A549 (cell line): ENCODE measurements around the gene NRBP1. TPM values are rescaled to one million over a fixed set of nuclear protein-coding genes. Genes with fewer than 3 reads are reported as not detected.

Experiments used
- ATOH8 ChIP-seq: fragments of 250-450 bp; sonication (Bioruptor Pico); IDR thresholded peaks from 2 replicates; pipeline ENCODE4 v1.5.0; 2020; ENCODE audit warnings: low read depth, mild to moderate bottlenecking, moderate library complexity
- BHLHE40 ChIP-seq: IDR thresholded peaks from 2 replicates; pipeline ENCODE4 v1.6.1; 2012; ENCODE audit warnings: low read depth, low read length, inconsistent platforms
- CEBPB ChIP-seq, 2 experiments: fragments of >200 bp in 1 of 2; sonication (Bioruptor Twin) in 1 of 2; formaldehyde crosslinking in 1 of 2; IDR thresholded peaks; 2 replicates each; pipeline ENCODE4 v1.6.1; 2012 to 2016
- CHD4 ChIP-seq: fragments of 200-600 bp; sonication (generic); IDR thresholded peaks from 2 replicates; pipeline ENCODE4 v1.6.1; 2016; ENCODE audit warnings: antibody characterized with exemption, mild to moderate bottlenecking, borderline replicate concordance
- CTCF ChIP-seq: fragments of >200 bp; sonication (Bioruptor Twin); formaldehyde crosslinking; IDR thresholded peaks from 3 replicates; pipeline ENCODE4 v1.5.1; 2016
- E2F6 ChIP-seq: IDR thresholded peaks from 2 replicates; pipeline ENCODE4 v1.6.1; 2012; ENCODE audit warnings: low read depth, borderline replicate concordance
- EHF ChIP-seq: fragments of 250-450 bp; sonication (Bioruptor Pico); IDR thresholded peaks from 2 replicates; pipeline ENCODE4 v1.5.0; 2020; ENCODE audit warnings: mild to moderate bottlenecking
- FOSB ChIP-seq: fragments of 250-450 bp; sonication (Bioruptor Pico); IDR thresholded peaks from 2 replicates; pipeline ENCODE4 v1.5.0; 2020; ENCODE audit warnings: mild to moderate bottlenecking, moderate library complexity
- HEYL ChIP-seq: fragments of 250-450 bp; sonication (Bioruptor Pico); IDR thresholded peaks from 2 replicates; pipeline ENCODE4 v1.8.0; 2021; ENCODE audit warnings: mild to moderate bottlenecking, moderate library complexity
- HOXB5 ChIP-seq: fragments of 250-450 bp; sonication (Bioruptor Pico); IDR thresholded peaks from 2 replicates; pipeline ENCODE4 v1.5.0; 2020; ENCODE audit warnings: mild to moderate bottlenecking, moderate library complexity
- JUNB ChIP-seq: fragments of >200 bp; sonication (Bioruptor Twin); formaldehyde crosslinking; IDR thresholded peaks from 2 replicates; pipeline ENCODE4 v1.6.1; 2016
- MAX ChIP-seq: IDR thresholded peaks from 2 replicates; pipeline ENCODE4 v1.6.1; 2012
- MYC ChIP-seq: IDR thresholded peaks from 2 replicates; pipeline ENCODE4 v1.6.1; 2012; ENCODE audit warnings: mild to moderate bottlenecking, inconsistent platforms, low read length, improper control_type of control experiment, borderline replicate concordance
- NFE2L2 ChIP-seq: fragments of 150-350 bp; conservative IDR thresholded peaks from 2 replicates; pipeline ENCODE4 v1.6.1; 2014; ENCODE audit warnings: low read length
- NR3C1 ChIP-seq: fragments of >200 bp; sonication (Bioruptor Twin); formaldehyde crosslinking; IDR thresholded peaks from 3 replicates; pipeline ENCODE4 v1.6.1; 2017
- PHF8 ChIP-seq: fragments of 200-600 bp; sonication (generic); IDR thresholded peaks from 2 replicates; pipeline ENCODE4 v1.6.1; 2016; ENCODE audit warnings: low read depth, mild to moderate bottlenecking, antibody characterized with exemption, moderate library complexity, borderline replicate concordance
- POLR2A ChIP-seq: IDR thresholded peaks from 2 replicates; pipeline ENCODE4 v1.6.1; 2012; ENCODE audit warnings: mild to moderate bottlenecking, low read length
- POLR2AphosphoS2 ChIP-seq: conservative IDR thresholded peaks from 2 replicates; pipeline ENCODE4 v1.6.1; 2012; ENCODE audit warnings: low read length, improper control_type of control experiment, inconsistent platforms
- RAD21 ChIP-seq, 2 experiments: fragments of >200 bp in 1 of 2; sonication (Bioruptor Twin) in 1 of 2; formaldehyde crosslinking in 1 of 2; IDR thresholded peaks in 1 of 2; conservative IDR thresholded peaks in 1 of 2; 2 replicates in 1 of 2; 3 replicates in 1 of 2; pipeline ENCODE4 v1.6.1; 2012 to 2018; ENCODE audit warnings: inconsistent platforms in 1 of 2
- RCOR1 ChIP-seq: fragments of 150-350 bp; IDR thresholded peaks from 2 replicates; pipeline ENCODE4 v1.6.1; 2014; ENCODE audit warnings: antibody characterized with exemption, low read length, low read depth
- RFX5 ChIP-seq: fragments of 450-650 bp; IDR thresholded peaks from 2 replicates; pipeline ENCODE4 v1.7.1; 2014; ENCODE audit warnings: antibody characterized with exemption, mild to moderate bottlenecking, moderate library complexity
- SREBF2 ChIP-seq: fragments of 450-650 bp; IDR thresholded peaks from 2 replicates; pipeline ENCODE4 v1.6.1; 2014; ENCODE audit warnings: mild to moderate bottlenecking, moderate library complexity
- TFCP2L1 ChIP-seq: fragments of 250-450 bp; sonication (Bioruptor Pico); IDR thresholded peaks from 2 replicates; pipeline ENCODE4 v1.5.0; 2021; ENCODE audit warnings: mild to moderate bottlenecking
- TP53 ChIP-seq: fragments of 250-450 bp; sonication (Bioruptor Pico); IDR thresholded peaks from 2 replicates; pipeline ENCODE4 v1.5.0; 2021; ENCODE audit warnings: mild to moderate bottlenecking, moderate library complexity
- USF2 ChIP-seq: fragments of 450-650 bp; IDR thresholded peaks from 2 replicates; pipeline ENCODE4 v1.6.1; 2014; ENCODE audit warnings: antibody characterized with exemption
- ZFP36 ChIP-seq: fragments of 450-650 bp; IDR thresholded peaks from 2 replicates; pipeline ENCODE4 v1.6.1; 2014; ENCODE audit warnings: borderline replicate concordance; ENCODE audit not compliant: partially characterized antibody
- polyA plus RNA-seq, 4 experiments: library from polyadenylated mRNA; depleted of rRNA in 3 of 4; stranded (reverse); fragments of >200 nt; fragmentation: RNase III in 1 of 4; extraction: RNeasy Plus Mini Kit Qiagen cat#74134 plus additional on column Dnase treatment in 1 of 4; gene quantifications; 2 replicates in 3 of 4; 3 replicates in 1 of 4; pipeline ENCODE4 v1.2.3, GENCODE V29; 2011 to 2017

Gene NRBP1
- polyA plus RNA-seq, 2 of the 4 experiments (the other 2 are of a cell fraction): 138 to 229 TPM

- TF ChIP-seq BHLHE40: peak; percentile 51
- TF ChIP-seq EHF (CRISPR knock-in tag): 0 out of 2 replicates have a peak, but pooled peaks have one; percentile 53
- 0 out of 2 replicates have a peak, but pooled peaks have one; percentile 50 for TF ChIP-seq POLR2AphosphoS2
- no peak for TF ChIP-seq NR3C1
- TF ChIP-seq TFCP2L1 (CRISPR knock-in tag): peak; percentile 63; the same call in 1 of the 2 replicates
- TF ChIP-seq HEYL (CRISPR knock-in tag): peak; percentile 64; the same call in 1 of the 2 replicates
- peak; percentile 66; the same call in 1 of the 2 replicates for TF ChIP-seq E2F6
- TF ChIP-seq RFX5: no peak
- no peak for TF ChIP-seq RAD21 (conservative IDR thresholded peaks at IDR 0.05 in 1 of 2, IDR thresholded peaks at IDR 0.05 in 1 of 2)
- TF ChIP-seq HOXB5: 0 out of 2 replicates have a peak, but pooled peaks have one; percentile 44
- TF ChIP-seq CHD4: no peak
- peak; percentile 56 for TF ChIP-seq POLR2A
- 0 out of 2 replicates have a peak, but pooled peaks have one; percentile 53 for TF ChIP-seq ATOH8
- peak; percentile 9; the same call in 1 of the 2 replicates for TF ChIP-seq SREBF2
- no peak; the same call in 1 of the 2 replicates for TF ChIP-seq MYC
- TF ChIP-seq ZFP36: no peak
- no peak for TF ChIP-seq CTCF
- no peak for TF ChIP-seq RCOR1
- TF ChIP-seq NFE2L2: no peak
- peak; percentile 81 for TF ChIP-seq TP53 (CRISPR knock-in tag)
- TF ChIP-seq JUNB: no peak
- TF ChIP-seq USF2: no peak
- no peak for TF ChIP-seq PHF8
- TF ChIP-seq MAX: peak; percentile 87
- TF ChIP-seq FOSB (CRISPR knock-in tag): 0 out of 2 replicates have a peak, but pooled peaks have one; percentile 49
- TF ChIP-seq CEBPB (IDR thresholded peaks at IDR 0.05): no peak
Measured at GRCh38 chr2:27380626-27381545, 47.5 kb upstream of the NRBP1 start, which contains the start of gene ZNF513 (continued).
